SK-N-SH (cell line): ENCODE measurements around the gene PSMA5.

Source experiments
- CHD2 ChIP-seq: fragments of 150-350 bp; IDR thresholded peaks from 2 replicates; pipeline ENCODE4 v1.6.1; 2018; ENCODE audit warnings: low read length; ENCODE audit not compliant: partially characterized antibody
- CTCF ChIP-seq: fragments of 200-600 bp; sonication (generic); IDR thresholded peaks from 2 replicates; pipeline ENCODE4 v1.6.1; 2017; ENCODE audit warnings: antibody characterized with exemption, mild to moderate bottlenecking, moderate library complexity
- REST ChIP-seq: IDR thresholded peaks from 2 replicates; pipeline ENCODE4 v1.6.1; 2012; ENCODE audit warnings: mild to moderate bottlenecking, low read depth, low read length, moderate library complexity
- SMC3 ChIP-seq: IDR thresholded peaks from 2 replicates; pipeline ENCODE4 v1.6.1; 2012; ENCODE audit warnings: low read depth, low read length, improper control_type of control experiment

- no peak for TF ChIP-seq CTCF
- TF ChIP-seq REST = no peak
- TF ChIP-seq SMC3 = no peak
- TF ChIP-seq CHD2 = no peak
Measured at GRCh38 chr1:109354929-109355328, 71.3 kb downstream of the PSMA5 start.
